K562 (cell line): ENCODE data around the gene IFNGR2. TPM values are rescaled to one million over a fixed set of nuclear protein-coding genes. Genes with fewer than 3 reads are reported as not detected.

Source experiments
- ATAC-seq: fragments of 200-7000 bp; cut with Tn5 transposase; 3 replicates; pipeline ENCODE4 v1.9.1; 2020; ENCODE audit warnings: moderate library complexity
- BruUV-seq: library from RNA; stranded (reverse); fragments of 400-500 nt; replicated peaks from 2 replicates; lab custom pipeline; 2021; lab: Mats Ljungman, UMichigan
- CTCF ChIA-PET: fragments of 300-600 bp; formaldehyde crosslinking; extraction: SDS; loops from one replicate; lab custom pipeline; 2021; ENCODE audit warnings: low intra/inter-chr PET ratio; lab: Yijun Ruan, JAX
- POLR2A ChIA-PET: fragments of 300-600, 350-650 bp; sonication (Branson Sonifier 250); formaldehyde crosslinking; extraction: SDS; loops from one replicate; lab custom pipeline; 2021; ENCODE audit warnings: antibody characterized with exemption, inconsistent platforms; lab: Yijun Ruan, JAX
- DNase-seq, 4 experiments: peaks; one replicate each; pipeline versions ENCODE4 v3.0.0 to v3.0.0-alpha.2; 2011 to 2018; ENCODE audit warnings: low spot score in 3 of 4, mixed read lengths in 3 of 4; ENCODE audit errors: extremely low read depth in 1 of 4
- FAIRE-seq: peaks from 2 replicates; lab custom pipeline; 2011; peaks lifted over from hg19 to GRCh38; lab: Jason Lieb, UNC
- H2AFZ ChIP-seq: 2 replicates; pipeline ENCODE4 v1.6.0; 2011; ENCODE audit warnings: low read depth, low read length, control low read depth, inconsistent platforms
- H3K27ac ChIP-seq: fragments of 200-600 bp; 3 replicates; pipeline ENCODE4 v1.8.0; 2011; ENCODE audit warnings: low read depth, mild to moderate bottlenecking, control low read depth, inconsistent platforms, low read length, moderate library complexity, mixed read lengths; ENCODE audit errors: extremely low read depth
- H3K27me3 ChIP-seq, 2 experiments: fragments of 300-600 bp in 1 of 2; 2 replicates in 1 of 2; 3 replicates in 1 of 2; pipeline versions ENCODE4 v1.6.0 to v1.8.0; 2011; ENCODE audit warnings: inconsistent platforms in 2 of 2, low read length in 2 of 2, mild to moderate bottlenecking in 1 of 2, mixed read lengths in 1 of 2, moderate library complexity in 1 of 2; ENCODE audit not compliant: control insufficient read depth in 2 of 2, insufficient read depth in 2 of 2
- H3K36me3 ChIP-seq: fragments of 300-600 bp; 3 replicates; pipeline ENCODE4 v1.8.0; 2011; ENCODE audit warnings: mild to moderate bottlenecking, low read length, inconsistent platforms; ENCODE audit not compliant: control insufficient read depth, insufficient read depth
- H3K4me1 ChIP-seq, 2 experiments: fragments of 200-600 bp in 1 of 2; replicated peaks in 1 of 2; 2 replicates in 1 of 2; 3 replicates in 1 of 2; pipeline versions ENCODE4 v1.5.1 to v1.8.0; 2011; ENCODE audit warnings: inconsistent platforms in 2 of 2, low read length in 2 of 2, mild to moderate bottlenecking in 1 of 2, mixed read lengths in 1 of 2, moderate library complexity in 1 of 2; ENCODE audit not compliant: control insufficient read depth in 2 of 2, insufficient read depth in 2 of 2
- H3K4me2 ChIP-seq: 2 replicates; pipeline ENCODE4 v1.6.1; 2011; ENCODE audit warnings: low read length, control low read depth, inconsistent platforms, mixed read lengths; ENCODE audit not compliant: insufficient read depth
- H3K4me3 ChIP-seq: fragments of 200-600 bp; sonication (generic), shearing (Covaris generic); 2 replicates; pipeline ENCODE4 v1.5.1; 2016; ENCODE audit warnings: control low read depth, inconsistent platforms
- H3K79me2 ChIP-seq: fragments of 200-600 bp; 3 replicates; pipeline ENCODE4 v1.8.0; 2011; ENCODE audit warnings: low read length, inconsistent platforms; ENCODE audit not compliant: control insufficient read depth, insufficient read depth
- H3K9ac ChIP-seq, 2 experiments: 2 replicates each; pipeline versions ENCODE4 v1.6.0 to v1.6.1; 2011; ENCODE audit warnings: low read depth in 2 of 2, low read length in 2 of 2, control low read depth in 1 of 2, inconsistent platforms in 1 of 2, mild to moderate bottlenecking in 1 of 2, mixed read lengths in 1 of 2; ENCODE audit not compliant: insufficient read depth in 1 of 2
- H3K9me1 ChIP-seq: one replicate; pipeline ENCODE4 v1.6.0; 2011; ENCODE audit warnings: inconsistent platforms, mild to moderate bottlenecking, low read length, moderate library complexity; ENCODE audit not compliant: control insufficient read depth, insufficient read depth
- H3K9me3 ChIP-seq: replicated peaks from 2 replicates; pipeline ENCODE4 v1.5.1; 2011; ENCODE audit warnings: low read depth, low read length, inconsistent platforms; ENCODE audit not compliant: control insufficient read depth, insufficient read depth
- H4K20me1 ChIP-seq: replicated peaks from 2 replicates; pipeline ENCODE4 v1.6.1; 2011; ENCODE audit warnings: low read length, inconsistent platforms, mixed read lengths; ENCODE audit not compliant: control insufficient read depth, insufficient read depth
- FOXO4 ChIP-seq: fragments of 450-650 bp; formaldehyde crosslinking; IDR thresholded peaks from 2 replicates; pipeline ENCODE4 v1.4.0; 2020; ENCODE audit warnings: mild to moderate bottlenecking, moderate library complexity
- HLTF ChIP-seq: fragments of 450-650 bp; IDR thresholded peaks from 2 replicates; pipeline ENCODE4 v1.6.1; 2016
- HMBOX1 ChIP-seq: sonication (generic); IDR thresholded peaks from 2 replicates; pipeline ENCODE4 v1.6.1; 2016
- KDM4B ChIP-seq, 2 experiments: fragments of 450-650 bp in 1 of 2; sonication (generic) in 1 of 2; IDR thresholded peaks; 2 replicates each; pipeline ENCODE4 v1.6.1; 2016 to 2017; ENCODE audit warnings: borderline replicate concordance in 2 of 2, antibody characterized with exemption in 1 of 2, low read depth in 1 of 2, mild to moderate bottlenecking in 1 of 2
- MCM5 ChIP-seq: fragments of 450-650 bp; IDR thresholded peaks from 2 replicates; pipeline ENCODE4 v1.6.1; 2016; ENCODE audit warnings: low read depth
- POLR2A ChIP-seq: fragments of 450-650 bp; conservative IDR thresholded peaks from 2 replicates; pipeline ENCODE4 v1.6.1; 2016
- POLR2AphosphoS2 ChIP-seq: IDR thresholded peaks from 2 replicates; pipeline ENCODE4 v1.6.1; 2012; ENCODE audit warnings: low read length, improper control_type of control experiment
- RFX1 ChIP-seq: fragments of 450-650 bp; IDR thresholded peaks from 2 replicates; pipeline ENCODE4 v1.6.1; 2016; ENCODE audit warnings: mild to moderate bottlenecking, moderate library complexity
- ZMIZ1 ChIP-seq, 2 experiments: fragments of 150-350 bp in 1 of 2; IDR thresholded peaks; 2 replicates each; pipeline ENCODE4 v1.6.1; 2012 to 2016; ENCODE audit warnings: low read depth in 2 of 2, low read length in 2 of 2, mild to moderate bottlenecking in 1 of 2, moderate library complexity in 1 of 2
- ZNF609 ChIP-seq: sonication (generic); formaldehyde crosslinking; IDR thresholded peaks from 2 replicates; pipeline ENCODE4 v1.8.1; 2023; ENCODE audit warnings: missing genetic modification reagents, mild to moderate bottlenecking, borderline replicate concordance
- WGBS: fragments of 100-300 bp; shearing (Covaris generic); methylation state at CpG from one replicate; pipeline ENCODE4 v1.1.6; 2016; ENCODE audit warnings: low coverage, mixed read lengths; ENCODE audit not compliant: insufficient coverage; ENCODE audit errors: missing lambda C conversion rate; 5-methylcytosine and 5-hydroxymethylcytosine counted together
- in situ Hi-C: fragments of 300-500 bp; cut with MboI; formaldehyde crosslinking; loops from 4 replicates; pipeline ENCODE4 v1.15.0; 2018; ENCODE audit warnings: inconsistent platforms, mixed read lengths
- intact Hi-C: fragments of 100-400 bp; cut with micrococcal nuclease; formaldehyde crosslinking; loops from 2 replicates; pipeline ENCODE4 v1.14.2; 2022
- polyA plus RNA-seq, 8 experiments: library from polyadenylated mRNA; depleted of rRNA in 4 of 8; stranded (reverse) in 5 of 8; unstranded in 3 of 8; fragments of >200 nt; fragmentation: Nextera tagmentation in 2 of 8; fragmentation: Illumina TruSeq in 1 of 8; extraction: Ambion mirVana in 2 of 8; extraction: Trizol in 1 of 8; gene quantifications; 2 replicates each; pipeline versions ENCODE4 v1.2.1 to v1.2.3, GENCODE V29; 2011 to 2014; ENCODE audit warnings: inconsistent platforms in 1 of 8, missing spikeins in 1 of 8
- total RNA-seq, 7 experiments: library from RNA; depleted of rRNA in 6 of 7; stranded (reverse); fragments of >200 nt in 6 of 7; fragmentation: Illumina TruSeq in 2 of 7; extraction: Trizol in 2 of 7; gene quantifications; 2 replicates each; pipeline versions ENCODE4 v1.2.1 to v1.2.3, GENCODE V29; 2011 to 2021; ENCODE audit warnings: low replicate concordance in 1 of 7

Gene IFNGR2
- total and polyA plus RNA-seq, 9 of the 15 experiments (the other 6 are each of a cell fraction or from before 2014, with no cell fraction given), result 6.7 to 58.0 (median 28.5) TPM

- FAIRE-seq (peak; percentile 61), DNase-seq (no peak), ATAC-seq (no peak)
- ChIA-PET POLR2A (interaction anchor here (0.8 kb wide), 1 partner anchor 22 kb away, joined by 3 read pairs; no protein-coding TSS in a partner anchor), CTCF (no interaction called here)
- Histone ChIP-seq H3K4me2 (no peak overlapping the region), H3K36me3 (no peaks in the 10 kb centered on the region), H3K27ac (no peak overlapping the region), H3K79me2 (no peaks in the 10 kb centered on the region), H3K27me3 (peaks cover 0 to 8% of the 10 kb centered on the region in 2 experiments; a peak in 1 of 5 replicates), H2AFZ (0 out of 2 replicates have a peak overlapping the region, but pooled peaks have one; percentile 34), H3K9ac (peak overlapping the region in 1 of 2 experiments; percentile 3; a peak in 1 of 4 replicates), H3K9me1 (no peaks in the 10 kb centered on the region), H3K4me3 (no peak overlapping the region), H4K20me1 (no peaks in the 10 kb centered on the region), H3K4me1 (peaks cover 4 to 7% of the 10 kb centered on the region in 2 experiments; a peak in 2 of 5 replicates), H3K9me3 (no peaks in the 10 kb centered on the region)
- no peak for TF ChIP-seq HLTF
- no peak for TF ChIP-seq HMBOX1
- no peak for TF ChIP-seq MCM5
- no peak for TF ChIP-seq KDM4B (IDR thresholded peaks at IDR 0.05; ENCODE audit: borderline replicate concordance in 2 of 2, low read depth in 1 of 2)
- TF ChIP-seq RFX1, result no peak
- TF ChIP-seq POLR2AphosphoS2, result no peak
- TF ChIP-seq ZMIZ1 (IDR thresholded peaks at IDR 0.05; ENCODE audit: low read depth in 2 of 2, low read length in 2 of 2), result no peak
- TF ChIP-seq POLR2A, result no peak
- no peak for TF ChIP-seq FOXO4 (CRISPR knock-in tag)
- no peak for TF ChIP-seq ZNF609 (CRISPR knock-in tag)
- BruUV-seq, result no TSS peak
- in situ Hi-C loops (no loop called here), intact Hi-C loops (no loop called here)
- WGBS, result 12% methylated on average over 5 of the region's 5 CpGs
Measured at GRCh38 chr21:33390479-33390878, 12.7 kb upstream of the IFNGR2 start.
